GM21576 (cell line): Measurements from ENCODE around the gene SERTAD4.
"Not testable (repeated sequence)": the region's sequence is repeated elsewhere in the genome, so short reads cannot be mapped to it uniquely, and the experiment has no call there.

Experiments
- ATAC-seq: cut with Tn5 transposase; IDR thresholded peaks from one replicate; pipeline ENCODE4 v1.9.1; 2021; ENCODE audit warnings: mild to moderate bottlenecking, moderate library complexity; ENCODE audit not compliant: unreplicated experiment

Gene SERTAD4

GRCh38 chr1:210232511-210233215, at the start of gene SERTAD4:
Gene SERTAD4, plus strand, starts transcription at chr1:210232796. Its CDS starts 5,165 bp downstream, at chr1:210237961.
- no peak for ATAC-seq

- no peak for ATAC-seq
Measured at GRCh38 chr1:210185063-210185462, 47.5 kb upstream of the SERTAD4 start.

- ATAC-seq: not testable (repeated sequence)
Measured at GRCh38 chr1:210187849-210188606, 44.6 kb upstream of the SERTAD4 start.

GRCh38 chr1:210189426-210189825, 43.2 kb upstream of the SERTAD4 start:
- ATAC-seq: no peak

- ATAC-seq: no peak
Measured at GRCh38 chr1:210195635-210196160, 36.9 kb upstream of the SERTAD4 start.

GRCh38 chr1:210196266-210196665, 36.3 kb upstream of the SERTAD4 start:
- ATAC-seq: not testable (repeated sequence)

- no peak for ATAC-seq
Measured at GRCh38 chr1:210198840-210199239, 33.8 kb upstream of the SERTAD4 start.

GRCh38 chr1:210200124-210200736, 32.4 kb upstream of the SERTAD4 start:
- no peak for ATAC-seq

- no peak for ATAC-seq
Measured at GRCh38 chr1:210201681-210202080, 30.9 kb upstream of the SERTAD4 start.

GRCh38 chr1:210207597-210208450, 24.8 kb upstream of the SERTAD4 start:
- no peak for ATAC-seq

GRCh38 chr1:210213335-210213734, 19.3 kb upstream of the SERTAD4 start:
- no peak for ATAC-seq

GRCh38 chr1:210214573-210215409, 17.8 kb upstream of the SERTAD4 start:
- ATAC-seq: no peak

- ATAC-seq: no peak
Measured at GRCh38 chr1:210217482-210217881, 15.1 kb upstream of the SERTAD4 start.

GRCh38 chr1:210218047-210218446, 14.5 kb upstream of the SERTAD4 start:
- ATAC-seq: no peak

GRCh38 chr1:210222340-210223006, 10.1 kb upstream of the SERTAD4 start:
- ATAC-seq: no peak

GRCh38 chr1:210223226-210223904, 9.2 kb upstream of the SERTAD4 start:
- ATAC-seq: no peak

- ATAC-seq: no peak
Measured at GRCh38 chr1:210228158-210228557, 4.4 kb upstream of the SERTAD4 start.

GRCh38 chr1:210230149-210230695, 2.4 kb upstream of the SERTAD4 start:
- ATAC-seq: no peak
